Neural progenitor cell (in vitro differentiated cells): ENCODE measurements around the gene TMEM19.

Experiments
- CTCF ChIP-seq: fragments of 200-600 bp; sonication (generic); IDR thresholded peaks from 2 replicates; pipeline ENCODE4 v1.5.1; 2017; ENCODE audit warnings: antibody characterized with exemption, mild to moderate bottlenecking
- EZH2 ChIP-seq: fragments of 200-600 bp; sonication (generic); IDR thresholded peaks from 2 replicates; pipeline ENCODE4 v1.6.1; 2017; ENCODE audit warnings: antibody characterized with exemption, mild to moderate bottlenecking, moderate library complexity

DNA sequence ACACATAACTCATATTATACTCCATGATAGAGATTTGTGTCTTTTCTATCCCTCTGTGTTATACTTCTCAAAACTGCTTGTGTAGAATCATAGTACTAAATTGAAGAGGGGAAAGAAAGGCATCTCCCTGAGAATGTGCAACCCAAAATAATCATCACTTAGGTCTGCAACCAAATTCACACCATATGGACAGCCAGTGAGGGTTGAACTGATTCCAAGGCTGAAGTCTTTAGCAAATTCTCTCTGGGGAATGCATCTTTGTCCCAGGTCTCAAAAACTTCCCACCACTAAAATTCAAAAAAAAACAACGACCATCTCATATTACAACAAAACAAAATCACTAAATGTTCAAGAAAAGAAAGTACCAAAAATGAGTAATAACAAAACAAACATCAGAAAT is 33.2 kb upstream of the TMEM19 start:
- no peak for TF ChIP-seq CTCF
- no peak for TF ChIP-seq EZH2
